ENCODE measurements around the gene PPP1R16B.

The PPP1R16B gene

GRCh38 chr20:38937000-38937399 is 131.5 kb downstream of the PPP1R16B start:
- no peak for TF ChIP-seq CTCF (conservative IDR thresholded peaks at IDR 0.05; ENCODE audit: low read depth)
- DNase-seq (ENCODE audit: low spot score), result no peak
- no peak overlapping the region; the same call in 1 of the 2 replicates for H3K27ac ChIP-seq
- CTCF ChIA-PET, result interaction anchor here (0.5 to 1.6 kb wide), 5 partner anchors 11 to 175 kb away, joined by 3 to 6 read pairs (median 3); partner anchors contain the start of genes DHX35 and FAM83D
- POLR2A ChIA-PET (ENCODE audit: low non-redundant PET), result interaction anchor here (1.3 kb wide), 1 partner anchor 26 kb away, joined by 3 read pairs; the partner anchor contains the start of gene DHX35

GRCh38 chr20:38937978-38938473 is 132.5 kb downstream of the PPP1R16B start:
- no peak for TF ChIP-seq CTCF (conservative IDR thresholded peaks at IDR 0.05; ENCODE audit: low read depth)
- ChIA-PET POLR2A (ENCODE audit: low non-redundant PET) (no interaction called here), CTCF (interaction anchor here (0.6 to 0.7 kb wide), 2 partner anchors 24 to 188 kb away, joined by 3 read pairs; no protein-coding TSS in a partner anchor)
- no peak overlapping the region for H3K27ac ChIP-seq
- no peak for DNase-seq (ENCODE audit: low spot score)

- DNase-seq (ENCODE audit: low spot score), result no peak
- H3K27ac ChIP-seq, result no peak overlapping the region
- ChIA-PET POLR2A (ENCODE audit: low non-redundant PET) (no interaction called here), CTCF (no interaction called here)
- no peak for TF ChIP-seq CTCF (conservative IDR thresholded peaks at IDR 0.05; ENCODE audit: low read depth)
Observed at GRCh38 chr20:38939686-38940085, 134.2 kb downstream of the PPP1R16B start.

- ChIA-PET POLR2A (ENCODE audit: low non-redundant PET) (interaction anchor here (0.6 kb wide), 1 partner anchor 8 kb away, joined by 4 read pairs; no protein-coding TSS in a partner anchor), CTCF (no interaction called here)
- no peak for TF ChIP-seq CTCF (conservative IDR thresholded peaks at IDR 0.05; ENCODE audit: low read depth)
- no peak for DNase-seq (ENCODE audit: low spot score)
- no peak overlapping the region for H3K27ac ChIP-seq
Observed at GRCh38 chr20:38940644-38941043, 135.1 kb downstream of the PPP1R16B start.

GRCh38 chr20:38941726-38942389 is 136.4 kb downstream of the PPP1R16B start:
- no peak for TF ChIP-seq CTCF (conservative IDR thresholded peaks at IDR 0.05; ENCODE audit: low read depth)
- DNase-seq (ENCODE audit: low spot score), result no peak
- ChIA-PET CTCF (interaction anchor here (0.5 to 0.7 kb wide), 4 partner anchors 24 to 1981 kb away, joined by 3 to 4 read pairs (median 3); no protein-coding TSS in a partner anchor), POLR2A (ENCODE audit: low non-redundant PET) (interaction anchor here (0.7 kb wide), 1 partner anchor 167 kb away, joined by 11 read pairs; no protein-coding TSS in a partner anchor)
- no peak overlapping the region for H3K27ac ChIP-seq

GRCh38 chr20:38945012-38945411 is 139.5 kb downstream of the PPP1R16B start:
- no peak for TF ChIP-seq CTCF (conservative IDR thresholded peaks at IDR 0.05; ENCODE audit: low read depth)
- ChIA-PET CTCF (no interaction called here), POLR2A (ENCODE audit: low non-redundant PET) (interaction anchor here (0.7 kb wide), 1 partner anchor 57 kb away, joined by 5 read pairs; no protein-coding TSS in a partner anchor)
- no peak for DNase-seq (ENCODE audit: low spot score)
- H3K27ac ChIP-seq, result no peak overlapping the region

Data from RWPE1 (cell line).